Endothelial cell of umbilical vein (primary cell): Measurements from ENCODE around the gene RPS5. TPM values are rescaled to one million over a fixed set of nuclear protein-coding genes. Genes with fewer than 3 reads are reported as not detected.

Experiments
- BruUV-seq: library from RNA; stranded (reverse); fragments of 400-500 nt; replicated peaks from 2 replicates; lab custom pipeline; 2021; lab: Mats Ljungman, UMichigan
- CTCF ChIA-PET: fragments of 300-600, 350-600 bp; sonication (Branson Sonifier 250); formaldehyde crosslinking; loops from one replicate; lab custom pipeline; 2021; ENCODE audit warnings: antibody characterized with exemption, inconsistent platforms; lab: Charles Lee
- POLR2A ChIA-PET: fragments of 300-600, 350-600 bp; sonication (Branson Sonifier 250); formaldehyde crosslinking; loops from one replicate; lab custom pipeline; 2021; ENCODE audit warnings: antibody characterized with exemption, inconsistent platforms; lab: Charles Lee
- DNase-seq: peaks from one replicate; pipeline ENCODE4 v3.0.0-alpha.2; 2011; ENCODE audit warnings: low read depth, low spot score
- FAIRE-seq: peaks from 2 replicates; lab custom pipeline; 2011; peaks lifted over from hg19 to GRCh38; lab: Jason Lieb, UNC
- H2AFZ ChIP-seq: 2 replicates; pipeline ENCODE4 v1.6.0; 2012; ENCODE audit warnings: low read depth, low read length, control low read depth, inconsistent platforms
- H3K27ac ChIP-seq: 2 replicates; pipeline ENCODE4 v1.5.1; 2011; ENCODE audit warnings: low read depth, mild to moderate bottlenecking, control low read depth, low read length, moderate library complexity; ENCODE audit not compliant: insufficient read depth
- H3K27me3 ChIP-seq, 2 experiments: 2 replicates each; pipeline versions ENCODE4 v1.6.0 to v1.6.1; 2011; ENCODE audit warnings: low read length in 2 of 2, mixed read lengths in 1 of 2; ENCODE audit not compliant: control insufficient read depth in 2 of 2, insufficient read depth in 2 of 2
- H3K36me3 ChIP-seq, 2 experiments: 2 replicates in 1 of 2; 3 replicates in 1 of 2; pipeline ENCODE4 v1.5.1; 2011; ENCODE audit warnings: low read length in 2 of 2, mild to moderate bottlenecking in 1 of 2, moderate library complexity in 1 of 2; ENCODE audit not compliant: control insufficient read depth in 2 of 2, insufficient read depth in 2 of 2; ENCODE audit errors: extremely low read depth in 1 of 2
- H3K4me1 ChIP-seq: 3 replicates; pipeline ENCODE4 v1.5.1; 2011; ENCODE audit warnings: mild to moderate bottlenecking, low read length; ENCODE audit not compliant: control insufficient read depth, insufficient read depth; ENCODE audit errors: extremely low read depth
- H3K4me2 ChIP-seq: 2 replicates; pipeline ENCODE4 v1.6.1; 2011; ENCODE audit warnings: low read length, control low read depth, mixed read lengths; ENCODE audit not compliant: insufficient read depth
- H3K4me3 ChIP-seq, 3 experiments: fragments of 200-600 bp in 1 of 3; sonication (generic), shearing (Covaris generic) in 1 of 3; replicated peaks in 1 of 3; 2 replicates each; pipeline ENCODE4 v1.5.1; 2011 to 2016; ENCODE audit warnings: control low read depth in 3 of 3, low read length in 3 of 3, mild to moderate bottlenecking in 2 of 3, inconsistent platforms in 1 of 3, low read depth in 1 of 3, moderate library complexity in 1 of 3; ENCODE audit not compliant: insufficient read depth in 1 of 3
- H3K79me2 ChIP-seq: 2 replicates; pipeline ENCODE4 v1.6.0; 2012; ENCODE audit warnings: low read length, inconsistent platforms; ENCODE audit not compliant: control insufficient read depth, insufficient read depth
- H3K9ac ChIP-seq: replicated peaks from 2 replicates; pipeline ENCODE3; 2011; ENCODE audit warnings: low read length, control low read depth; ENCODE audit not compliant: insufficient read depth; ENCODE audit errors: extremely low read depth
- H3K9me1 ChIP-seq: replicated peaks from 3 replicates; pipeline ENCODE4 v1.6.0; 2011; ENCODE audit warnings: mild to moderate bottlenecking, low read length; ENCODE audit not compliant: control insufficient read depth, insufficient read depth; ENCODE audit errors: extremely low read depth
- H3K9me3 ChIP-seq: replicated peaks from 2 replicates; pipeline ENCODE4 v1.5.1; 2012; ENCODE audit warnings: low read length, inconsistent platforms; ENCODE audit not compliant: control insufficient read depth, insufficient read depth
- H4K20me1 ChIP-seq: replicated peaks from 2 replicates; pipeline ENCODE3; 2011; ENCODE audit warnings: mild to moderate bottlenecking, low read length; ENCODE audit not compliant: control insufficient read depth, insufficient read depth; ENCODE audit errors: extremely low read depth
- EZH2 ChIP-seq: IDR thresholded peaks from 2 replicates; pipeline ENCODE4 v1.6.1; 2012; ENCODE audit warnings: borderline replicate concordance, low read depth, mild to moderate bottlenecking, moderate library complexity, low read length, inconsistent platforms; ENCODE audit not compliant: severe bottlenecking
- FOS ChIP-seq: IDR thresholded peaks from 2 replicates; pipeline ENCODE4 v1.6.1; 2011; ENCODE audit warnings: mild to moderate bottlenecking, low read length, moderate library complexity, borderline replicate concordance; ENCODE audit not compliant: insufficient read depth
- GATA2 ChIP-seq: IDR thresholded peaks from 2 replicates; pipeline ENCODE4 v1.7.0; 2011; ENCODE audit warnings: low read depth, mild to moderate bottlenecking, moderate library complexity, mixed read lengths, low read length; ENCODE audit not compliant: insufficient read length, insufficient read depth
- JUN ChIP-seq: IDR thresholded peaks from 2 replicates; pipeline ENCODE4 v1.6.1; 2011; ENCODE audit warnings: borderline replicate concordance, low read depth; ENCODE audit not compliant: insufficient read length, insufficient read depth
- MAX ChIP-seq: IDR thresholded peaks from 2 replicates; pipeline ENCODE4 v1.6.1; 2011; ENCODE audit not compliant: insufficient read depth, insufficient read length
- MYC ChIP-seq: IDR thresholded peaks from one replicate; pipeline ENCODE4 v1.6.1; 2011; ENCODE audit warnings: mild to moderate bottlenecking, low read depth, low read length
- POLR2A ChIP-seq: IDR thresholded peaks from 2 replicates; pipeline ENCODE4 v1.6.1; 2012; ENCODE audit warnings: low read depth, mild to moderate bottlenecking, control low read depth, low read length
- POLR2AphosphoS5 ChIP-seq: IDR thresholded peaks from 2 replicates; pipeline ENCODE4 v1.6.1; 2012; ENCODE audit warnings: low read depth, mild to moderate bottlenecking, control low read depth, low read length, moderate library complexity; ENCODE audit not compliant: insufficient read depth
- dilution Hi-C: fragments of 300-500 bp; cut with MboI; formaldehyde crosslinking; loops from one replicate; pipeline ENCODE4 v1.15.0; 2019; ENCODE audit warnings: low sequenced_read_pairs; ENCODE audit not compliant: extremely low pct_ligation_motif_present
- intact Hi-C: fragments of 100-400 bp; cut with micrococcal nuclease; formaldehyde crosslinking; loops from one replicate; pipeline ENCODE4 v1.10.0; 2022
- polyA plus RNA-seq, 4 experiments: library from polyadenylated mRNA; depleted of rRNA in 3 of 4; stranded (reverse) in 3 of 4; unstranded in 1 of 4; fragments of >200 nt; gene quantifications; 2 replicates each; pipeline versions ENCODE4 v1.2.1 to v1.2.3, GENCODE V29; 2011 to 2012; ENCODE audit warnings: missing spikeins in 1 of 4
- total RNA-seq: library from RNA; stranded (reverse); gene quantifications from 2 replicates; pipeline ENCODE4 v1.2.3, GENCODE V29; 2021
- TF ChIP-seq, protein P1 (sequence below), 2 donors: IDR thresholded peaks; 1 replicate in 1 of 2; 2 replicates in 1 of 2; pipeline ENCODE4 v1.5.1; 2011; ENCODE audit warnings: low read length in 2 of 2, mild to moderate bottlenecking in 2 of 2, moderate library complexity in 2 of 2, control low read depth in 1 of 2, inconsistent platforms in 1 of 2, low read depth in 1 of 2; ENCODE audit not compliant: insufficient read depth in 1 of 2; ENCODE audit errors: extremely low read depth in 1 of 2

Gene RPS5
- total and polyA plus RNA-seq, 2 donors (not counting 3 experiments of a cell fraction or from before 2014, with no cell fraction given), result 993 to 3,430 TPM

GRCh38 chr19:58380662-58381459 lies 6.2 kb upstream of the RPS5 start, which contains the start of gene ZNF837:
Gene ZNF837 (minus strand): TSS chr19:58381030. CDS start chr19:58369332, 11,698 bp downstream.
- FAIRE-seq, result peak; percentile 100
- TF ChIP-seq POLR2AphosphoS5 (peak; percentile 86), JUN (no peak), MAX (peak; percentile 41), POLR2A (peak; percentile 72), MYC (peak; percentile 75), FOS (peak; percentile 6), GATA2 (no peak), EZH2 (no peak)
- TF ChIP-seq, protein P1, sequence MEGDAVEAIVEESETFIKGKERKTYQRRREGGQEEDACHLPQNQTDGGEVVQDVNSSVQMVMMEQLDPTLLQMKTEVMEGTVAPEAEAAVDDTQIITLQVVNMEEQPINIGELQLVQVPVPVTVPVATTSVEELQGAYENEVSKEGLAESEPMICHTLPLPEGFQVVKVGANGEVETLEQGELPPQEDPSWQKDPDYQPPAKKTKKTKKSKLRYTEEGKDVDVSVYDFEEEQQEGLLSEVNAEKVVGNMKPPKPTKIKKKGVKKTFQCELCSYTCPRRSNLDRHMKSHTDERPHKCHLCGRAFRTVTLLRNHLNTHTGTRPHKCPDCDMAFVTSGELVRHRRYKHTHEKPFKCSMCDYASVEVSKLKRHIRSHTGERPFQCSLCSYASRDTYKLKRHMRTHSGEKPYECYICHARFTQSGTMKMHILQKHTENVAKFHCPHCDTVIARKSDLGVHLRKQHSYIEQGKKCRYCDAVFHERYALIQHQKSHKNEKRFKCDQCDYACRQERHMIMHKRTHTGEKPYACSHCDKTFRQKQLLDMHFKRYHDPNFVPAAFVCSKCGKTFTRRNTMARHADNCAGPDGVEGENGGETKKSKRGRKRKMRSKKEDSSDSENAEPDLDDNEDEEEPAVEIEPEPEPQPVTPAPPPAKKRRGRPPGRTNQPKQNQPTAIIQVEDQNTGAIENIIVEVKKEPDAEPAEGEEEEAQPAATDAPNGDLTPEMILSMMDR (IDR thresholded peaks at IDR 0.05; ENCODE audit: extremely low read depth in 1 of 2, insufficient read depth in 1 of 2, low read depth in 1 of 2, low read length in 2 of 2), result no peak
- Histone ChIP-seq H3K9ac (peak within 1 kb of the TSS; percentile 58), H3K4me2 (peak within 1 kb of the TSS; percentile 58), H3K27ac (peak within 1 kb of the TSS; percentile 63), H3K4me3 (peak within 1 kb of the TSS; percentile 59 to 84 (median 72)), H2AFZ (peak within 1 kb of the TSS; percentile 71), H3K27me3 (no peaks in the 10 kb centered on the region), H4K20me1 (no peaks in the 10 kb centered on the region), H3K79me2 (no peaks in the 10 kb centered on the region), H3K4me1 (peaks cover 8% of the 10 kb centered on the region), H3K9me1 (no peaks in the 10 kb centered on the region), H3K9me3 (no peaks in the 10 kb centered on the region), H3K36me3 (no peaks in the 10 kb centered on the region)
- no TSS peak for BruUV-seq
- POLR2A ChIA-PET, result interaction anchor here (0.9 kb wide), 1 partner anchor 18 kb away, joined by 3 read pairs; the partner anchor contains the start of gene ZNF497
- CTCF ChIA-PET, result no interaction called here
- dilution Hi-C loops (no loop called here), intact Hi-C loops (loop anchor here (1.0 to 2.0 kb wide), 7 partner anchors 19 to 152 kb away; partner anchors contain the start of genes ERVK3-1, ZNF497, ZNF544 and ZNF8)
- DNase-seq, result peak; percentile 100
